ENCODE results near the gene PEF1.

DNA sequence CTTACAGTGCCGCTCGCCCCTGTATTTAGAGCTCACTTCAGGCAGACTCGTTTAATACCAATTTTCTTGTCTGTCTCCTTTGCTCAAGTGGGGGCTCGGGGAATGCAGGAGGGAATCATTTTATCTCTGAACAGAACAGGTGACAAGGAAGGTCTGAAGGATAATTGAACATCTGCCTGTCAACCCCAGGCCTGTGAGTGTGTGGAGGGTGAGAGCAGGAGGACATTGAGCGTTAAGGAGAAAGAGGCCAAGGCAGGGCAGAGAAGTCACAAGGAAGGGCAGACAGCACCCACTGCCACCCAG lies 9.7 kb upstream of the PEF1 start:
- TF ChIP-seq, protein P1, sequence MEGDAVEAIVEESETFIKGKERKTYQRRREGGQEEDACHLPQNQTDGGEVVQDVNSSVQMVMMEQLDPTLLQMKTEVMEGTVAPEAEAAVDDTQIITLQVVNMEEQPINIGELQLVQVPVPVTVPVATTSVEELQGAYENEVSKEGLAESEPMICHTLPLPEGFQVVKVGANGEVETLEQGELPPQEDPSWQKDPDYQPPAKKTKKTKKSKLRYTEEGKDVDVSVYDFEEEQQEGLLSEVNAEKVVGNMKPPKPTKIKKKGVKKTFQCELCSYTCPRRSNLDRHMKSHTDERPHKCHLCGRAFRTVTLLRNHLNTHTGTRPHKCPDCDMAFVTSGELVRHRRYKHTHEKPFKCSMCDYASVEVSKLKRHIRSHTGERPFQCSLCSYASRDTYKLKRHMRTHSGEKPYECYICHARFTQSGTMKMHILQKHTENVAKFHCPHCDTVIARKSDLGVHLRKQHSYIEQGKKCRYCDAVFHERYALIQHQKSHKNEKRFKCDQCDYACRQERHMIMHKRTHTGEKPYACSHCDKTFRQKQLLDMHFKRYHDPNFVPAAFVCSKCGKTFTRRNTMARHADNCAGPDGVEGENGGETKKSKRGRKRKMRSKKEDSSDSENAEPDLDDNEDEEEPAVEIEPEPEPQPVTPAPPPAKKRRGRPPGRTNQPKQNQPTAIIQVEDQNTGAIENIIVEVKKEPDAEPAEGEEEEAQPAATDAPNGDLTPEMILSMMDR (conservative IDR thresholded peaks at IDR 0.05; ENCODE audit: low read depth, low read length), result no peak
- TF ChIP-seq EZH2 (IDR thresholded peaks at IDR 0.05; ENCODE audit: borderline replicate concordance, low read depth, low read length, poor library complexity, severe bottlenecking), result no peak

Measured in A673 (cell line).